AG09309 (cell line): ENCODE measurements around the gene OTP.
A peak's percentile ranks its signal among the peaks of the same experiment; 100 is the strongest.

ENCODE experiments used
- DNase-seq: peaks from one replicate; pipeline ENCODE4 v3.0.0-alpha.2; 2010; ENCODE audit warnings: low read depth
- H3K4me3 ChIP-seq: 2 replicates; pipeline ENCODE4 v1.5.1; 2011; ENCODE audit warnings: mild to moderate bottlenecking, low read depth, low read length, moderate library complexity; ENCODE audit not compliant: control insufficient read depth
- TF ChIP-seq, protein P1 (sequence below): IDR thresholded peaks from 2 replicates; pipeline ENCODE4 v1.5.1; 2011; ENCODE audit warnings: mild to moderate bottlenecking, low read depth, low read length, inconsistent platforms; ENCODE audit not compliant: insufficient read depth, control insufficient read depth; ENCODE audit errors: missing control alignments

The OTP gene

DNA sequence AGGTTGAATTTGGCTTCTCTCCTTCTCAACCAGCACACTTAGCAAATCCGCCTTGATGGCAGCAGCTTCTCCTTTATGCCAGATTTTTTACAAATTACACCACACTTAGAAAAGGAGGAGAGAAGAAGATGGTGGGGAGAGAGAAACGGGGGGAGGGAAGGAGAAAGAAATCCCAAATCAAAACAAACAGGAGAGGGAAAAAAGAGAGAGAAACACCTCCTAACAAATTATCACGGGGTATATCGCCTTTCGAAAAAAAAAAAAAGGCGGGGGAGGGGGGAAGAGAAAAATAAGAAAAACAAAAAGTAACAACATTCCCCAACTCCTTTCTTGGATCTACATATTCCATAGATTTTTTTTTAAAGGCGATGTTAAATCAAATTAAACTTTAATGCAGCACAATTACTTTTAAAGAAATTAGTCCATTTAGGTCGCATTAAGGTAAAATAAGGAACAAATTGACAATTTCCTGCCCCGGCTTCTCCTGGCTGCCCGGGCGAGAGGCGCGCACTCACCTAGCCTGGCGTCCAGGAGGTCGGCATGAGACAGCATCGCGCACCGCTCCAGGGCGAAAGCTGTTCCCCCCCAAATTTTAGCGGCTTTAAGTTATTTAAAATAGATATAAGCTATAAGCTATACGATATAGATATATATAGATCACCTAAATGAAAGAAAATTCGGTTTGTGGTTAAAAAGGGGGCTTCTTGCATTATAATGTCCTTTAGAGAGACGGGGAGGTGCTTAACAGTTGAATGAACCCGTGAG, at the start of gene OTP:
Gene OTP (minus strand): TSS at position 716 of the 765 bp plus-strand sequence. CDS start 164 bp downstream, at position 552.
- TF ChIP-seq, protein P1, sequence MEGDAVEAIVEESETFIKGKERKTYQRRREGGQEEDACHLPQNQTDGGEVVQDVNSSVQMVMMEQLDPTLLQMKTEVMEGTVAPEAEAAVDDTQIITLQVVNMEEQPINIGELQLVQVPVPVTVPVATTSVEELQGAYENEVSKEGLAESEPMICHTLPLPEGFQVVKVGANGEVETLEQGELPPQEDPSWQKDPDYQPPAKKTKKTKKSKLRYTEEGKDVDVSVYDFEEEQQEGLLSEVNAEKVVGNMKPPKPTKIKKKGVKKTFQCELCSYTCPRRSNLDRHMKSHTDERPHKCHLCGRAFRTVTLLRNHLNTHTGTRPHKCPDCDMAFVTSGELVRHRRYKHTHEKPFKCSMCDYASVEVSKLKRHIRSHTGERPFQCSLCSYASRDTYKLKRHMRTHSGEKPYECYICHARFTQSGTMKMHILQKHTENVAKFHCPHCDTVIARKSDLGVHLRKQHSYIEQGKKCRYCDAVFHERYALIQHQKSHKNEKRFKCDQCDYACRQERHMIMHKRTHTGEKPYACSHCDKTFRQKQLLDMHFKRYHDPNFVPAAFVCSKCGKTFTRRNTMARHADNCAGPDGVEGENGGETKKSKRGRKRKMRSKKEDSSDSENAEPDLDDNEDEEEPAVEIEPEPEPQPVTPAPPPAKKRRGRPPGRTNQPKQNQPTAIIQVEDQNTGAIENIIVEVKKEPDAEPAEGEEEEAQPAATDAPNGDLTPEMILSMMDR, result no peak
- H3K4me3 ChIP-seq, result no peak within 1 kb of the TSS
- DNase-seq, result no peak

GRCh38 chr5:77683171-77683732, 44.7 kb upstream of the OTP start:
- H3K4me3 ChIP-seq, result no peak overlapping the region
- TF ChIP-seq, protein P1, result no peak
- peak; percentile 18 for DNase-seq

DNA sequence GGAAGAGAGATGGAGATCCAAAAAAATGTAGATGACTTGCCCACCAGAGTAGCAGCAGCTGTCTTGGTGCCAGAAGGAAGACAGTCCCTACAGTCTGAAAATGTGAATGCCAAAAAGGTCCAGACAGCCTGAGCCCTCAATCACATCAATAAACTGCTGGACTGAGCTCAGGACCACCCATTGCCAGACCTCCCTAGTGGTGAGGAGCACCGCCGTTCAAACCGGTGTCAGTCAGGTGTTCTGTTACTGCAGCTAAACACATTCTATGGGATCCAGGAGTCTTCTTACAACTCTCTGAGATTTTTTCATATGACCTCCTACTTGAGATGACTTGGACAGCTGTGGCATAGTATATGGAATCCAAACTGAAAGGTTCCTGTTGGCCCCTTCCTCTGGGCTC, 32.0 kb upstream of the OTP start:
- TF ChIP-seq, protein P1, result no peak
- H3K4me3 ChIP-seq, result no peak overlapping the region
- DNase-seq, result no peak

DNA sequence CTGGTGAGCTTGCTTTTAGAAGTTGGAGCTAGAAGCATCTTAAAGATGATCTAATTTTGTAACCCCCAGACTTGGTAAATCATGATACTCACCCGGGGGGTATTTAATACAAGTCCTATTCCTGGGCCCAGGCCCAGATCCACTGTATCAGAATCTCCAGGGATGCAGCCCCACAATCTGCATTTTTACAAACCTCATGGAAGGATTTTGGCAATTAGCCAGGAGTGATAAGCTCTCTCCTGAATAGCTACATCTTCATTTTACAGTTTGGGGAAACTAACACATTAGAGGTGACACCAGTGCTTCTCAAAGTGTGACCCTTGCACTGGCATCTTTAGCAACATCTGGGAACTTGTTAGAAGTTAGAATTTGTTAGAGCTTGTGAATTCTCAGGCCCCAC, 31.2 kb upstream of the OTP start:
- DNase-seq, result no peak
- TF ChIP-seq, protein P1, result no peak
- H3K4me3 ChIP-seq, result no peak overlapping the region

GRCh38 chr5:77663090-77663863, 24.8 kb upstream of the OTP start:
- no peak overlapping the region for H3K4me3 ChIP-seq
- TF ChIP-seq, protein P1, result no peak
- no peak for DNase-seq

GRCh38 chr5:77662635-77663034, 24.1 kb upstream of the OTP start:
- TF ChIP-seq, protein P1, result no peak
- H3K4me3 ChIP-seq, result no peak overlapping the region
- DNase-seq, result no peak
